Hepatocyte (in vitro differentiated cells): Measurements from ENCODE around the gene FAM219B. TPM values are rescaled to one million over a fixed set of nuclear protein-coding genes. Genes with fewer than 3 reads are reported as not detected.
A peak's percentile ranks its signal among the peaks of the same experiment; 100 is the strongest.

Source experiments
- DNase-seq: peaks from one replicate; pipeline ENCODE4 v3.0.0-alpha.2; 2016; ENCODE audit warnings: low spot score
- H2AFZ ChIP-seq: fragments of 200-600 bp; sonication (generic); 2 replicates; pipeline ENCODE4 v1.6.0; 2016; ENCODE audit warnings: antibody characterized with exemption, mild to moderate bottlenecking
- H3K27ac ChIP-seq: fragments of 200-600 bp; sonication (generic); 2 replicates; pipeline ENCODE4 v1.5.1; 2016; ENCODE audit warnings: mild to moderate bottlenecking
- H3K27me3 ChIP-seq: fragments of 200-600 bp; sonication (generic); 2 replicates; pipeline ENCODE4 v1.6.1; 2016
- H3K36me3 ChIP-seq: fragments of 200-600 bp; sonication (generic); replicated peaks from 2 replicates; pipeline ENCODE4 v1.5.1; 2016; ENCODE audit warnings: low read depth; ENCODE audit not compliant: insufficient read depth
- H3K4me1 ChIP-seq: fragments of 200-600 bp; sonication (generic); 2 replicates; pipeline ENCODE4 v1.5.1; 2016; ENCODE audit warnings: mild to moderate bottlenecking, moderate library complexity; ENCODE audit not compliant: insufficient read depth
- H3K4me2 ChIP-seq: fragments of 200-600 bp; sonication (generic); 2 replicates; pipeline ENCODE4 v1.6.0; 2016
- H3K4me3 ChIP-seq: fragments of 200-600 bp; sonication (generic); 2 replicates; pipeline ENCODE4 v1.5.1; 2016; ENCODE audit warnings: mild to moderate bottlenecking
- H3K79me2 ChIP-seq: fragments of 200-600 bp; sonication (generic); 2 replicates; pipeline ENCODE4 v1.6.0; 2017; ENCODE audit warnings: mild to moderate bottlenecking
- H3K9me2 ChIP-seq: fragments of 200-600 bp; sonication (generic); replicated peaks from 2 replicates; pipeline ENCODE4 v1.6.0; 2017; ENCODE audit warnings: mild to moderate bottlenecking; ENCODE audit not compliant: insufficient read depth
- H3K9me3 ChIP-seq: fragments of 200-600 bp; sonication (generic); 2 replicates; pipeline ENCODE4 v1.5.1; 2016; ENCODE audit warnings: low read depth, mild to moderate bottlenecking
- H4K20me1 ChIP-seq: fragments of 200-600 bp; sonication (generic); 2 replicates; pipeline ENCODE4 v1.6.0; 2016; ENCODE audit warnings: mild to moderate bottlenecking; ENCODE audit not compliant: insufficient read depth, poor library complexity, severe bottlenecking
- EZH2 ChIP-seq: fragments of 200-600 bp; sonication (generic); IDR thresholded peaks from 2 replicates; pipeline ENCODE4 v1.6.1; 2016; ENCODE audit warnings: antibody characterized with exemption, mild to moderate bottlenecking, borderline replicate concordance
- EZH2phosphoT487 ChIP-seq: fragments of 200-600 bp; sonication (generic); IDR thresholded peaks from one replicate; pipeline ENCODE4 v1.6.1; 2018; ENCODE audit warnings: antibody characterized with exemption, mild to moderate bottlenecking, low read depth, moderate library complexity; ENCODE audit not compliant: unreplicated experiment, severe bottlenecking
- WGBS: methylation state at CpG from one replicate; pipeline ENCODE4 v1.1.6; 2016; ENCODE audit warnings: low lambda C conversion rate; ENCODE audit errors: missing lambda C conversion rate; 5-methylcytosine and 5-hydroxymethylcytosine counted together
- polyA plus RNA-seq: library from polyadenylated mRNA; unstranded; fragments of >200 nt; fragmentation: Nextera tagmentation; extraction: Ambion mirVana; gene quantifications from 2 replicates; pipeline ENCODE4 v1.2.1, GENCODE V29; 2016
- total RNA-seq: library from RNA; depleted of rRNA; stranded (reverse); fragments of >200 nt; gene quantifications from 2 replicates; pipeline ENCODE4 v1.2.3, GENCODE V29; 2014
- TF ChIP-seq, protein P1 (sequence below): fragments of 200-600 bp; sonication (generic); IDR thresholded peaks from 2 replicates; pipeline ENCODE4 v1.5.1; 2016; ENCODE audit warnings: antibody characterized with exemption, mild to moderate bottlenecking; ENCODE audit not compliant: poor library complexity

The FAM219B gene, protein sequence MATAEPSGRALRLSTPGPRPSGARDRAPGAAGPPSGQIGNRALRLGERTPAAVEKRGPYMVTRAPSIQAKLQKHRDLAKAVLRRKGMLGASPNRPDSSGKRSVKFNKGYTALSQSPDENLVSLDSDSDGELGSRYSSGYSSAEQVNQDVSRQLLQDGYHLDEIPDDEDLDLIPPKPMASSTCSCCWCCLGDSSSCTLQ
- 36.9 and 45.9 TPM in 2 replicates for total RNA-seq
- polyA plus RNA-seq: 34.5 and 35.9 TPM in 2 replicates

DNA sequence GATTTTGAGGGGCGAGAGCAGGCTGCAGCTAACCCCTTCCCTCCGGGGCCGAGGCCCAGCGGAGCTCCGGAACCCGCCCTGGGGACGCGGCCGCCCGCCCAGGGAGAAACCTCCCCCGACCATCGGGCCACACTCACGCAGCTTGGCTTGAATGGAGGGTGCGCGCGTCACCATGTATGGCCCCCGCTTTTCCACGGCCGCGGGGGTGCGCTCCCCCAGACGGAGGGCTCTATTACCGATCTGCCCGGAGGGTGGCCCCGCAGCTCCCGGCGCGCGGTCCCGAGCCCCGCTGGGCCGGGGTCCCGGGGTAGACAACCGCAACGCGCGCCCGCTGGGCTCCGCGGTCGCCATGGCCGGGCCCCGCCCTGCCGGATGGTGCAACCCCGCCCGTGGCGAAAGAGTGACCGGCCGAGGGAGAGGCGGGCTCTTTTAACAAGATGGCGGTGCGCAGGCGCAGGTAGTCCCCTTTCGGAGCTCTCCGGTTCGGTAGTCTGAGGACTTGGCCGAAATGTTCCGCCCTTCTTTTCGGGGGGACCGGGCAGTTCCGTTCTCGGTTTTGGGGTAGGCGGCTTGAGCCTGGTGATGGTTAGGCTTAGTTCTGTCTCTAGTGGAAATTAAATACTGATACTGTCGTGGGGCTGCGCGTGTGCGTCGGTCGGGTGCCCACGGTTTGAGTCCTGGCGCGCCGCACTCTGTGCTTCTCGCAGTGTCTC, at the start of gene FAM219B:
TSS of gene FAM219B (minus strand) at position 402 of the 713 bp plus-strand sequence. CDS start at position 351, 51 bp downstream.
- DNase-seq: peak; percentile 98
- Histone ChIP-seq H3K36me3 (peaks cover 8% of the 10 kb centered on the region), H4K20me1 (no peaks in the 10 kb centered on the region), H3K27ac (peak within 1 kb of the TSS; percentile 90), H3K4me2 (peak within 1 kb of the TSS; percentile 82), H3K9me3 (no peaks in the 10 kb centered on the region), H3K79me2 (peaks cover 25% of the 10 kb centered on the region), H3K27me3 (no peaks in the 10 kb centered on the region), H3K4me3 (peak within 1 kb of the TSS; percentile 51), H2AFZ (peak within 1 kb of the TSS; percentile 64), H3K4me1 (peaks cover 17% of the 10 kb centered on the region), H3K9me2 (no peaks in the 10 kb centered on the region)
- TF ChIP-seq, protein P1, sequence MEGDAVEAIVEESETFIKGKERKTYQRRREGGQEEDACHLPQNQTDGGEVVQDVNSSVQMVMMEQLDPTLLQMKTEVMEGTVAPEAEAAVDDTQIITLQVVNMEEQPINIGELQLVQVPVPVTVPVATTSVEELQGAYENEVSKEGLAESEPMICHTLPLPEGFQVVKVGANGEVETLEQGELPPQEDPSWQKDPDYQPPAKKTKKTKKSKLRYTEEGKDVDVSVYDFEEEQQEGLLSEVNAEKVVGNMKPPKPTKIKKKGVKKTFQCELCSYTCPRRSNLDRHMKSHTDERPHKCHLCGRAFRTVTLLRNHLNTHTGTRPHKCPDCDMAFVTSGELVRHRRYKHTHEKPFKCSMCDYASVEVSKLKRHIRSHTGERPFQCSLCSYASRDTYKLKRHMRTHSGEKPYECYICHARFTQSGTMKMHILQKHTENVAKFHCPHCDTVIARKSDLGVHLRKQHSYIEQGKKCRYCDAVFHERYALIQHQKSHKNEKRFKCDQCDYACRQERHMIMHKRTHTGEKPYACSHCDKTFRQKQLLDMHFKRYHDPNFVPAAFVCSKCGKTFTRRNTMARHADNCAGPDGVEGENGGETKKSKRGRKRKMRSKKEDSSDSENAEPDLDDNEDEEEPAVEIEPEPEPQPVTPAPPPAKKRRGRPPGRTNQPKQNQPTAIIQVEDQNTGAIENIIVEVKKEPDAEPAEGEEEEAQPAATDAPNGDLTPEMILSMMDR: no peak
- no peak for TF ChIP-seq EZH2phosphoT487
- TF ChIP-seq EZH2: no peak
- WGBS: under 1% methylated on average over 60 of the region's 74 CpGs

DNA sequence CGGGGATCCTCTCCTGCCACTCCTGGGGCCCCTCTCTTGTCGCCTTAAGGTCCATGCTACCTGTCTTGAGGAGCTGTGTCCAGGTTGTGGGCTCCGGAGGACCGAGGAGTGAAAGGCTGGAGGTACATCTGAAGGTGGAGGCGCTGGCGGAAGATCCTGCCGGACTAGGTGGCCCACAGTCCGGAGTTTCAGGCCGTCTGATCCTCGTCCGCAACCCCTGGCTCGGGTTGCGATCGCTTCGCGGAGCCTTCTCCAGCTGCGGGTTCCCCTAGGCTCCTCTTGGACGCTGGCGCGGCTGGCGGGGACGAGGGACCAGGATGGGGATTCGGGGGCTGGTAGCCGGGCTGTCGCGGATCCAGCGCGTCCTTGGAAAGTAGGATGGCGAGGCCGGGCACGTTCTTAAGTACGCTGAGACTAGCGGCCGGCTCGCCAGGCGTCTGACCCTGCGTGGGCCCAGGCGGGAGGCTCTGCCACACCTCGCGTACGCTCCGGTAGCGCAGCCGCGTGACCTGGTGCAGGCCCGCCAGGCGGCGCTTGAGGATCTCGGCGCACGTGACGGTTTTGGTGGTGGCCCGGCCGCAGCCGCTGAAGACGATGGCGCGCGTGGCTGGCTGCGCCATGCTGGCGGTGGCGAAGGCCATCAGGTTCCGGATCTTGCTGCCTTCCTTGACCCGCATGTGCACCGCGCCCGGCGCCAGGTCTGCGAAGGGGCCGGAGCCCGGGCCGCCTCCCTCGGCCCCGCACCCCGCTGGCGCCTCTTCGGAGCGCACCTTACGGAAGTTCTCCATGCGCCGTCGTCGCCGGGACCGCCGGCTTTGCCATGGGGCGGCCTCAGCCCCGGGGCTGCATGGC, 49.4 kb upstream of the FAM219B start:
- Histone ChIP-seq H3K9me3 (no peaks in the 10 kb centered on the region), H3K27ac (peak overlapping the region; percentile 90), H3K9me2 (no peaks in the 10 kb centered on the region), H3K4me2 (peak overlapping the region; percentile 97), H3K4me1 (peaks cover 43% of the 10 kb centered on the region), H3K36me3 (no peaks in the 10 kb centered on the region), H3K27me3 (peaks cover 36% of the 10 kb centered on the region), H2AFZ (peak overlapping the region; percentile 95), H3K4me3 (peak overlapping the region; percentile 76), H3K79me2 (peaks cover 11% of the 10 kb centered on the region), H4K20me1 (peaks cover 3% of the 10 kb centered on the region)
- peak; percentile 90 for DNase-seq
- 6% methylated on average over 70 of the region's 88 CpGs for WGBS
- TF ChIP-seq EZH2phosphoT487 (no peak), EZH2 (no peak)
- TF ChIP-seq, protein P1: peak; percentile 48

DNA sequence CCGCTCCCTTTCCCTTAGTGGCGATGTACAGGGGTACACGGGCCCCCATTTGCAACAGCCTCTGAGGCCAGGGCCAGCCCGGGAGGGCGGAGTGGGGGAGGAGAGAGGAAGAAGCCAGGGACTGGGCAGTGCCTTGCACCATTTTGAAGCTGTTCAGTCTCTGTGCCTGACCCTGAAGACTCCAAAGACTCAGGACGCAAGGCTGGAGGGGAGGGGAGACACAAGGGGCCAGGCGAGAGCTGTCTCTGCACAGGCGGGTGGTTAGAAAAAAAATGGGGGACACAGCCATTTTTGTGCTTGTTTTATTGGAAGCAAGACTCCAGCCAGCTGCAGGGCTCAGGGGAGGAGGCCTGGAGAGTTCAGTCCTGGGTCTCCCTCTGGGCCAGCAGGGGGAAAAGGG, 48.4 kb upstream of the FAM219B start:
- H3K27ac ChIP-seq: peak overlapping the region; percentile 90
- H3K79me2 ChIP-seq: peaks cover 11% of the 10 kb centered on the region
- no peak overlapping the region for H2AFZ ChIP-seq
- 50% methylated on average over 8 of the region's 8 CpGs for WGBS
- peak overlapping the region; percentile 76 for H3K4me3 ChIP-seq
- H4K20me1 ChIP-seq: peaks cover 3% of the 10 kb centered on the region
- peak; percentile 27 for DNase-seq
- H3K4me1 ChIP-seq: peaks cover 43% of the 10 kb centered on the region
- peak overlapping the region; percentile 97 for H3K4me2 ChIP-seq
- no peaks in the 10 kb centered on the region for H3K9me3 ChIP-seq
- H3K36me3 ChIP-seq: no peaks in the 10 kb centered on the region
- H3K9me2 ChIP-seq: no peaks in the 10 kb centered on the region
- peaks cover 28% of the 10 kb centered on the region for H3K27me3 ChIP-seq
- TF ChIP-seq EZH2phosphoT487: no peak
- TF ChIP-seq EZH2: no peak
- TF ChIP-seq, protein P1: no peak
